Measurements from ENCODE around the gene TMEM179B.

GRCh38 chr11:62839050-62839945 is 52.1 kb downstream of the TMEM179B start, which contains the start of gene WDR74:
- TF ChIP-seq CTCF (IDR thresholded peaks at IDR 0.05) (no peak), POLR2AphosphoS5 (IDR thresholded peaks at IDR 0.05) (peak; percentile 98 to 100 (median 99))

Measured in stomach (tissue), 4 donors.